Stimulated activated CD8-positive, alpha-beta memory T cell treated with anti-CD3 and anti-CD28 coated beads, Interleukin-15, amount 100 ng/mL, for 4 hours (primary cell): Measurements from ENCODE around the gene NSG2.
"Not testable (repeated sequence)": the region's sequence is repeated elsewhere in the genome, so short reads cannot be mapped to it uniquely, and the experiment has no call there.

ENCODE experiments used
- DNase-seq, 2 donors: peaks; one replicate each; pipeline ENCODE4 v3.0.0-alpha.2; 2020; ENCODE audit warnings: low read depth in 2 of 2

Gene NSG2

DNA sequence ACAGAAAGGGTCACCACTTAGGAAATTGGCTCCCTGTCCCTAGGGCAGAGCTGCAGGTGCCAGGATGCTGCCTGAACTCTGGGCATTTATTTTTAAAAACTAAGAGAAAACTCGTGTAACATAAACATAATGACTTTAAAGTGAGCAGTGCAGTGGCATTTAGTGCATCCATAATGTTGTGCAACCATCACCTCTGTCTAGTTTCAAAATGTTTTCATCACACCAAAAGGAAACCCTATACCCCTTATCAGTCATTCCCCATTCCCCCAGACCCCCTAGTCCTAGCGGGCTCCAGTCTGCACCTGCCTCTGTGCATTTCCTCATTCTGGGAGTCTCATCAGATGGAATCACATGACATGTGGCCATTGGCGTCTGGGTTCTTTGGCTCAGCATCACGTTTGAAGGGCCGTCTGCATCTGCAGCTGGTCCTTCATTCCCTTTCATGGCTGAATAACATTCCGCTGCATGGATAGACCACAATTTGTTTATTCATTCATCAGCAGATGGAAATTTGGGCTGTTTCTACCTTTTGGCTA, 55.8 kb downstream of the NSG2 start:
- DNase-seq: no peak

DNA sequence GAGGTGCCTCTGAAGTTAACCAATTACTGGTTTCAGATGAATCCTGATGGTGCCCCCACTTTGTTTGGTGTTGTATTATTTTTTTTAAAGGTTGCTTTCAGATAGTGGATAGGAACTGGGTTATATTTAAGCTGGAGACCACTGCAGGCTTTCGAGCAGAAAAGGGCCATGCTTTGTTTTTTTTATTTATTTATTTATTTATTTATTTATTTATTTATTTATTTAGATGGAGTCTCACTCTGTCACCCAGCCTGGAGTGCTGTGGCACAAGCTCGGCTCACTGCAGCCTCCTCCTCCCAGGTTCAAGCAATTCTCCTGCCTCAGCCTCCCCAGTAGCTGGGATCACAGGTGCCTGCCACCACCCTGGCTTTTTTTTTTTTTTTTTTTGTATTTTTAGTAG, 57.1 kb downstream of the NSG2 start:
- DNase-seq: not testable (repeated sequence)

DNA sequence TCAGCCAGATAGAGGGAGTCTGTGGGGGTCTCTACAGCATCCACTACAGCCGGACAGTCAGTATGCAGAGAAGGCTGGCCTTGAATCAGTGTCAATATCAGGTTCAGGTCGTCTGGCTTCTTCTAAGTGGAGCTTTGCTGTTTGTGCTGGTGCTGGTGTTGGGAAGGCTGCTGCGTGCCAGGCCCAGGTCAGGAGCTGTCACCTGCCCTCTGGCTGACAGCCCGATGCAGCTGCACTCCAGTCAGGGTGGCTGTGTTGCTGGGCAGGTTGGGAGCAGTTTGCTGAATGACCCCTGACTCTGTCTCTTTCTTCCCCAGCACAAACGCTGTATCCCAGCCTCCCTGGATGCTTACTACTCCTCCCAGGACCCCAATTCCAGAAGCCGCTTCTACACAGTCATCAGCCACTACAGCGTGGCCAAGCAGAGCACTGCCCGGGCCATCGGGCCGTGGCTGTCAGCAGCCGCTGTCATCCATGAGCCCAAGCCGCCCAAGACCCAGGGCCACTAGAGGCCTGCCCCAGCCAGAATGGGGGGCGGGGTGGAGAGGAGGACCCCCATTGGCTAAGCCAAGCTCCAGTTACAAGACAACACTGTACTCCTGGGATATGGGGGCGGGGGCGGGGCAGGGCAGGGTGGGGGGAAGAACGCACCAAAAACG, 61.6 kb downstream of the NSG2 start:
- no peak for DNase-seq

DNA sequence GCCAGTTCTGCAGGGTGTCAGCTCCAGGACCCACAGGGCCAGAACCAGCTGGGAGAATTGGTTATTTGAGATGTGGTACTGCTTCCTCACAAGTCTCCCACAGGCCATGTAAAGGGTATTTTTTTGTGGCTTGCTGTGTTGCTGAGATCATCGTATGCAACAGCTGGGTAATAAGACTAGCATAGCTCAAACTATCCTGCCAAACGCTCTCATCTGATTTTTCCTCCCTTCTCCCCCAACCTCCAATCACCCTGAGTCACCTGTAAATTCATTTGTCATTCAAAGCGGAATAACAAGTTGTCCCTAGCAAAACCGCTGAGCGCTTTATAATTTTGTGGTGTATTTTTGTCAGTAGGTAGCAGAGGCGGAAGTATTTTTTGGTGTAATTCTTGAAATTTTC, 63.2 kb downstream of the NSG2 start:
- no peak for DNase-seq

DNA sequence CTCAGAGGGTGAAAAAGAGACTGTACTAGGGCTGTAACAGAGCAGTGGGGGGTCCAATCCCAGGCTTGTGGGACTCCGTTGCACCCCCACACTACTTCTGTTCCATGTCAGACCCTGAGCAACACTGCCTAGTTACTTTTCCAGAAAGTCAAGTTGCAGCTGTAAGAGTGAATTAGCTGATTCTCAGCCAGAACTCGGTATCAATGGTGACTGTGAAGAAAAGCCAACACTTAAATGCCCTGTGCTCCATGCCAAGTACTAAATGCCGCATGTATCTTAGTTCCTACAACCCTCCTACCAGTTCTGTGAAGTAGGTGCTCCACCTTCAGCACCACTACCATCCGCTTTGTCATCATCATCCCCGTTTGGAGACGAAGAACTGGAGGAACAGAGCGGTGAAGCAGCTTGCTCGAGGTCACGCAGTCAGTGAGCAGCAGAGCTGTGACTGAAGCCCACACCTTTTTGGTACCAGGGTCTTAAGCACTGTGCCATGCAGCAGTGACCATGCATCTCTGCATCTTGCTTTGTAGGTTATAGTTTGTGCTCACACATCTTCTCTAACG, 64.3 kb downstream of the NSG2 start:
- DNase-seq: no peak

DNA sequence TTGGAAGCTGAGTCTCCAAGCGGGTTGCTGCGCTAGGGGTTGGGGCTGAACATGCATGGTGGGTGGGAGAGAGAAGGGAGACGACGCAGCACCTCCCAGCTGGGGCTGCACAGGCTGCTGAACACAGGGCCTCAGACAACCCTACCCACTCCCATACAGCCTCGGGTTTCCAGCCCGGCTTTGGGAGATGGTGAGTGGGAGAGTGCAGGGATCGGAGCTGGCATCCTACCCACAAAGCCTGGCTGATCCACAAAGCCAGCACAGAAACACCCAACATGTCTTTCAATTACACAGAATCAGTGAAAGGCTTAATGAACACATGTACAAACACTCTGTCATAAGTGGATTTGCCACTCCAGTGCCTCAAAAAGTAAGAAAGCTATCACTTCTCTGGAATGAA, 64.8 kb downstream of the NSG2 start:
- DNase-seq: no peak

DNA sequence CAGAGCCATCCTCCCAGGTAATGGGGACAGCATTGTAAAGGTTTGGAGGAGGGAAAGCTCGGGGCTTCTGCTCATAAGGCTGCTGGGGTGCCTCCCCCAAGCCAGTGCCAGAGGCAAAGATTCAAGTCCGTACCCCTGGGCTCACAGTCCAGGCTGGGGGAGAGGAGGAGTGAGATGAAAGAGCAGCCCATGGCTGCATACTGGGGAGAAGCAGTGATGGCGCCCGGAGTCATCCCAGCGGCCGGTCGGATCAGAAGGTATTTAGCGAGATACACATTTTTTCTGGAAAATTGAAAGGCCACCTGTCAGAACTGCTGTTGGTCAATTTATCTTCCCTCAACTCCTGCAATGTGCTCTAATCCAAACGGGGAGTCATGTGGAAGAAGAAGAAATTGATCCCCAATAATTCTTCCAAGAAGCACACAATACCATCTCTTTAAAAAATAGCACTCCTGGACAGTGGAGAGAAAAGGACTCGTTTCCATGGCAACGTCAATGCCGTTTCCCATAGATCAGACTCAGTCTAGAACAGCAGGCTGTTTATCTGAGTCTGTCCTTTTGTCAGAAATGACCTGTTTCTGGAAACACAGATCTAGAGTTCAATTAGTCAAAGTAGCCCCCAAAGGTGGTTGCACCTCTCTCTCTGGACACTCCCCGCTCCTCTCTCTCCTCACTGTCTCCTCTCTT, 65.9 kb downstream of the NSG2 start:
- DNase-seq: no peak

DNA sequence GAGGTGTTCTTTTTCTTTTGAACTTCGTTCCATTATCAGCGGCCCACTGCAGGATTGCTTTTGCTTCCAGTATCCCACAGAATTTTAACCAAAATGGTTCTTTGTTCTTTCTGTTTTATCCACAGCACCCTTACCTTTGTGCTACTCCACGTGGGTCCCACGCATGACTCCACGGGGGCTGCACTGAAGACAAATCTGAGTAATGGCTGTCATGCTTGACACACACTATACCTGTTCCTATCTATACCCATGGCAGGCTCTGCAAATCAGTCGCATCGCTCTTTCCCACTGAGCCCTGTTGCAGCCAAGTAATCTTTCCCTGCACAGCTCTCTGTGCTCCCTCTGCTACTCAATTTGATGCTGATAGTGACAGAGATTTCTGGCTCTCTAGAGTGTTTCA, 69.7 kb downstream of the NSG2 start:
- no peak for DNase-seq

DNA sequence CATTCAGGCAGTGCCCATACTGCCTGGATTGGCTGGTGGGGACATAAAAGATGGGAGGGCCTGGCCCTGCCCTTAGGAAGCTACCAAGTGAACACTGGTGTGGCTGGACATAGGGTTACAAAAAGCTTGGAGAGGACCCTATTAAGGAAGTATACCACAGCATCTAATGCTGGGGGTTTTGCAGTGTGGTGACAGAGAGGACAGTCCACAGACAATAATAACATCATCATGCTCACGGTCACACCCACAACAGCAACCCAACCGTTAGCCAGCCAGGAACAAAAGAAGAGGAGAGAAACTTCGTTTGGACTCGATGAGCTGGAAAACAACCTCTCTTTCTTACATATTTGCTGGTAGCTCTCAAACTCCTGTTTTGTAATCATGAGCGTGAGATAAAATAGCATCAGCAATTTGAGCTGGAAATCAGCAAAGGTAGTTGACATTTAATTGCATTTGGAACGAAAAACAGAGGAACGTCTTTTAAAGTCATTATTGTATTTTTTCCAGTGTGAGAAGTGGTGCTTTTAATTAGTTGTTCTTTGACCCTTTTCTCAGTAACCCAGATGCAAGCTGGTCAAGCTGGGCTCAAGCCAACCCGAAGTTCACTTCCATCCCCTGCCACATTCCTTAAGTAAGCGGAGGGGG, 73.4 kb downstream of the NSG2 start:
- no peak for DNase-seq

DNA sequence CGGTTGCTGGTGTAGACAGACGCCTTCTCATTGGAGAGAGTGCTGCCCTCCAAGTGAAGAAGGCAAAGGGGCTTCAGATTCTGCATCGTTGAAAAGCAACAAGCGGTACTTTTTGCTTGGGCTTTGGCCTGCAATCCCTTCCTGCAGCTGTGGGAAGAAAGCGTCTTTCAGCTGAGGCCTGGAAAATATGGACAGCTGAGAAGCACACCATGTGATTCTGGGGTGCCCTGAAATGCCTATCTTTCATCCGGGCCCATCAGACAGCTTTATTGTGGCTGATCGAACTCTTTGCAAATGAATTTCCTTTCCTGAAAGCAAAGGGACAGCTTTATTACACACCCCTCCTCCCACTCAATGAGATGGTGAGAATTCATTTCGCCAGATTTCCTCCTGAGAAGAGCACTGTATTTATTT, 74.0 kb downstream of the NSG2 start:
- no peak for DNase-seq

DNA sequence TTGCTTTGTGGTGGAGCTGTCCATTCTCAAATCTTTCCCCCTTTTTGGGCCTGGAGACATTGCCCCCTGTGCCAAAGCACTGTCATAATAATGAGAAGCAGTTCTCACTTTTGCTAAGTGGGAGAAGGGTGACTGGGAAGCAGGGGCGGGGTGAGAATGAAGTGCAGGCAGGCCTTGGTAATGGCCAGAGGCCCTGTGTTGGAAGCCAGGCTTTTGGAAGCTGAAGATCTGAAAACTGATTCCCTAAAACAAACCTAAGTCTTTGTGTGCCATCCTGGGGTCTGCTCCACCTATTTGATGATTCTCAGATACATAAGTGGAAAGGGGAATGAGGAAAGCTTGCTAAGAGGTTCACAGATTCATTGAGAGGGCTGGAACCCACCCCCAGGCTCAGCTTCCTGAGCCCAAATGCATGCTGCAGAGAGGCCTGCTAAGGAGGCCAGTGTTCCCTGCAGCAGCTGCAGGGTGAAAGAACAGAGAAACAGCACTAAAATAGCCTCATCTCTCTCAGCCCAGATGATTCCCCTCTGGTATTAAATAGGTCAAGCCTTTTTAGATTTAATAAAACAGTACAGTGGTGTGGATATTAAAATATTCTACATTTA, 75.0 kb downstream of the NSG2 start:
- DNase-seq: no peak

DNA sequence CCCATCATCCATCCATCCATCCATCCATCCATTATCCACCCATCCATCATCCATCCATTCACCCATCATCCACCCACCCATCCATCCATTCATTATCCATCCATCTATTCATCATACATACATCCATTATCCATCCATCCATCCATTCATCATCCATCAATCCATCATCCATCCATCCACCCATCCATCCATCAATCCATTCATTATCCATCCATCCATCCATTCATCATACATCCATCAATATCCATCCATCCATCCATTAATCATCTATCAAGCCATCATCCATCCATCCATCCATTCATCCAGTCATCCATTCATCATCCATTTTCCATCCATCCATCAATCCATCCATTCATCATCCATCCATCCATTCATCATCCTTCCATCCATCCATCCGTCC, 89.0 kb downstream of the NSG2 start:
- no peak for DNase-seq

DNA sequence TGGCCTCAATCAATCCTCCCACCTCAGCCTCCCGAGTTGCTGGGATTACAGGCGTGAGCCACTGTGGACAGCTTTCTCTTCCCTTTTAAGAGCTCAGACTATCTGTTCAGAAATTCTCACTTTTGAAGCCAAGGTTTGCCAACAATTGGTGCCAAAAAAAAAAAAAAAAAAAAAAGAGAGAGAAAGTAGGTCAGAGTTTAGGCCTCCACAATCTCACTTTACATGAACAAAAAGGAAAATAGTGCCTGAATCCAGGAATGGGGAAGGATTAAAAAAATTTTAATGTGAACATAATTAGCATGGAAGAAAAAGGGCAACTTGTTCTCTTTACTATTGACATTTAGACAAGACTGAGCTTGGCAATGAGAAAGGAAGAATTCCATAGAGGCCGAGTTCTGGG, 94.1 kb downstream of the NSG2 start:
- DNase-seq: no peak

DNA sequence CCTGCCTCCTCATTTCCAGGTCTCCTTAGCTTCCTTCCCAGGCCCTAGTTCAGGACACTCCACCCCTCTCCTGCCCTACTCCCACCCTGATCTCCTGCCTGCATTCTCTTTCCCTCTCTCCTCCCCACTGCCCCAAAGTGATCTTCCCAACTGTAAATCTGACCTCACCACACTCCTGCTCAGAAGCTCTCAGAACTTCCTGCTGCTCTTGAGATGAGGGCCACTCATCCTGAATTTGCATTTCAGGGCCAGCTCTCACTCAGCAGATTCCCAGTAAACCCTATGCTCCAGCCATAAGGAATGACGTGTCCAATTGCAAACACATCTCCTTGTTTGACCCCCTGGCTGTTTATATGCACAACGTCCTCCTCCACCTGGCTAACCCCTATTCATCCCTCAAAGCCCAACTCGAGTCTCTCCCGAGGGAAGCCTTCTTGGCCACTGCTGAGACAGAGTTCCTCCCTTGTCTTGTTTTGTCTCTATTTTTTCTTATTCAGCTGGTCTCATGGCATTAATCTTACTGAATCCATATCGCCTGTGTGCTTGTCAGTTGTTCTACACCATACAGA, 95.0 kb downstream of the NSG2 start:
- no peak for DNase-seq

DNA sequence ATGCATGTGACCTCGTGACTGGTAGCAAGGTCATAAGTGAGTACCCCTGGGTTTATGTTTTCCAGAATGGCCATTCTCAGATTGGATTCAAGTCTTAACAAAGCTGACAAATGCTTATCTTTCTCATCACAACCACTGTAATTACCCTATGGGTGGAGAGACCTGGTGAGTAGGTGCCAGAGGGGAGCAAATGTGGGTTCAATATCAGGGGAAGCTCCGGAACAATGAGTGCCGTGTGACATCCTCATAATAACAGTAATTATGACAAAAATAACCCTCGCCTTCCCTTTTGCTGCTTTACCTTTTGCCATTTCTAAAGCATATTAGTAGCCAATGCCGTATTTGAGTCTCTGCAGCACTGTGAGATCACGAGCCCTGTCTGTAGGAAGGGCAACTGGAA, 95.9 kb downstream of the NSG2 start:
- no peak for DNase-seq

DNA sequence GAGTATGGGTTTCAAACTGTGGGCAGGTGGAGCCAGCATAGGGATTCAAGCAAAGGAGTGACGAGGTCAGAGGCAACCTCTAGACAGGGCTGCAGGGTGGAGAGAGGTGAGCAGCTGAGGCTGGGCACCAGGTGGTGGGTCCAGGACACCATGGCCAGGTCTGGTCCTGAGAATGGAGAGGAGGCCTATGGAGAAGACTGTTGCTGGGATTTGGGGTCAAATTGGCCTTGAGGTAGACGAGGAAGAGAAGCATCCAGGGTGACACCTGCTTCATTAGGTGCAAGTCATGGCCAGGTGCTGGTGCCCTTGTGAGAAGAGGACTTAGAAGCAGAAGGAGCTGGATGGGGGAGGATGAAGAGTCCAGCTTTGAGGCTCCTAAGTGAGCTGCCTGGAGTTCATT, 99.6 kb downstream of the NSG2 start:
- no peak for DNase-seq

DNA sequence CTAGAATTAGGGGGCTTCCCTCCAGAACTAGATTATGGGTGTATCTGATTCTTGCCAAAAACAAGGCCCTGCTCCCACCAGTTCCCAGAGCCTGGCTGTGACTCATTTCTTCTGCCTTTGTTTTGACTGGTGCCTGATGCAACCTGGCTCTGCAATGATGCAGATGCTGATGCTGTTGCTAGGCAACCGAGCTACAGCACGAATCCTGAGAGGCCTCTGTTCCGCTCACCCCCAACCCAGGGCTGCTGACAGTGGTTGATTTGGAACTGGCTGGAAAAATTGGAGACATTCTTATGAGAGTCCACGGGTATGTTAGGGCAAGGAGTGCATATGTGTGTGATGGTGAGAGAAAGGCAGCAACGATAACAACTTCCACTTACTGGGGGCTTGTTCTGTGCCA, 100.3 kb downstream of the NSG2 start:
- no peak for DNase-seq

DNA sequence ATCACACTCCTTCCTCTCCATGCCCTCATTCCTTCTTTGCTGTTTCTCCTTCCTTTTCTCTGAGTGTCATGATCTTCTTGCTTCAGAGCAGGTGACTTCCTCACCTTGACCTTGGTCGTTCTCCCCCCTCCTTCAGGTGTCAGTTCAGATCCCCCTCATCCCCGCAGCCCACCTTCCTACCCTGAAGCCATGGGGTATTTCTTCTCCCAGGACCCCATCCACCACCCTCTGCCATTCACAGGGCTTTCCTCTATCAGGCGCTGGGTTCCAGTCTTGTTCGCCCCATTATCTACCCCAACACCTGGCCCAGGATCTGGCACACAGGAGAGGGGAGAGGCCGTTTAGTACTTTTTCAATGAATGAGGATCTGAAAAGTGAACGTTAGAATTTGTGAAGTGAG, 101.0 kb downstream of the NSG2 start:
- no peak for DNase-seq

DNA sequence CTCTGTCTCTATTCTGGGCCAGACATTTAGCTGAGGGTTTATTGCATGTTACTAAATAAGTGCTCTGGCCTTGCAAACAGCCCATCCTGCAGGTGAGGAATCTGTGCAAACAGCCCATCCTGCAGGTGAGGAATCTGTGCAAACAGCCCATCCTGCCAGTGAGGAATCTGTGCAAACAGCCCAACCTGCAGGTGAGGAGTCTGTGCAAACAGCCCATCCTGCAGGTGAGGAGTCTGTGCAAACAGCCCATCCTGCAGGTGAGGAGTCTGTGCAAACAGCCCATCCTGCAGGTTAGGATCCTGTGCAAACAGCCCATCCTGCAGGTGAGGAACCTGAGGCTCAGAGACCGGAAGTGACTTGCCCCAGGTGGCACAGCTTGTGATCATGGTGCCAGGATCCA, 101.5 kb downstream of the NSG2 start:
- DNase-seq: not testable (repeated sequence)

DNA sequence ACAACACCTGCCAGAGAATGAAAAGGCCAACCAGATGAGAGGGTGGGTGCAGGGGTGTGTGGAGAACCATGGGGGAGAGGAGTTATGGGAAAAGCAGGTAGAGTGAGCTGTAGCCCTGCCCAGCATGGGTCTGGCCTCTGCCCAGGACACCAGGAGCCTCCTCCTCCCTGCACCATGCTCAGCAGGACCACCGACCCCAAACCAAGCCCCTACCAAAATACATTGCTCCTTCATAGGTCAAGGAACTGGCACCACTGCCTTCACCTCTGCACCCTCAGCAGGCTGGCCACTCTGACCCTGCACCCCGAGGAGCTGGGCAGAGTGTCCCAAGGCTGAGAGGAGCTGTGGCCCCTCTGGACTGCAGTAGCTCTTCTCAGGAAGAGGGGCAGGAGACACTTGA, 102.0 kb downstream of the NSG2 start:
- no peak for DNase-seq

DNA sequence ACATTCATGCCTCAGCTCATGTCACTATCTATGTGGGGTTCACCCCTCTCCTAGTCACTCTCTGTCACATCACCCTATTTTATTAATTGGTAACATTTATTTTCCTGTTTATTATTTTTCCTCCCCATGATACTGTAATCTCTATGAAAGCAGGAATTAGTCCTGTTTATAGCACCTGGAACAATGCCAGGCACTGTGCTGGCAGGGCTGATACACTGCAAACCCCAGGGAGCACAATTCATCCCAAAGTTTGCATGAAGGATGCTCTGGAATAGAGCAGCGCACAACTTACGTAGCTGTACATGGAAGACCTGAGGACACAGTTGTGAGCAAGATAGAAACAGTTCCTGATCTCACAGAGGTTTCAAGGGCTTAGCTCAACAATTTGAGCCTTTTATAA, 103.2 kb downstream of the NSG2 start:
- no peak for DNase-seq

DNA sequence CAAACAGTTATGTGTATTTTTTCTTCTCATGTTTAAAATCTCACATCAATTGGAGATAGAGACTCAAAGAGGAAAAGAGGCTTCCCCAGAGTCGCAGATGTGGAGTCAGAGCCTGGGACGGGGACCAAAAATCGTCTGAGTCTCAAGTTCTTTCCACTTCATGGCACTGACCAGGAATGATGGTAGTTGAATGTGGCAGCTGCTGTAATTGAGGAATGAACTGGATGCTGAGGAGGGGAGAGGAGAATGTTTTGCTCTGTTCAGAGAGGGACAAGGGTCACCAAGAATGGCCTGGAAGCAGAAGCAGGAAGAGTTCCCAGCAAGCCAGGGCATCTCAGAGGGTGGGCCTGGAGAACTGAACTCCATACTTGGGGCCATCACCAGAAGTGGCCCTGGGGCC, 103.9 kb downstream of the NSG2 start:
- DNase-seq: no peak
